Left ventricle myocardium inferior (tissue), 1 donor: ENCODE results near the gene SLC30A3. TPM values are rescaled to one million over a fixed set of nuclear protein-coding genes. Genes with fewer than 3 reads are reported as not detected.

ENCODE experiments used
- DNase-seq: peaks from one replicate; pipeline ENCODE4 v3.0.0-alpha.2; 2020
- H3K27ac ChIP-seq: fragments of 200-600 bp; replicated peaks from 2 replicates; pipeline ENCODE4 v1.8.0; 2021
- H3K27me3 ChIP-seq: fragments of 200-600 bp; 2 replicates; pipeline ENCODE4 v1.8.0; 2021; ENCODE audit warnings: low read depth
- H3K36me3 ChIP-seq: fragments of 200-600 bp; 2 replicates; pipeline ENCODE4 v1.8.0; 2021
- H3K4me1 ChIP-seq: fragments of 200-600 bp; 2 replicates; pipeline ENCODE4 v1.8.0; 2021
- H3K4me3 ChIP-seq: fragments of 200-600 bp; 2 replicates; pipeline ENCODE4 v1.8.0; 2021; ENCODE audit warnings: mild to moderate bottlenecking, moderate library complexity
- H3K9me3 ChIP-seq: fragments of 200-600 bp; replicated peaks from 2 replicates; pipeline ENCODE4 v1.8.0; 2021
- CTCF ChIP-seq: fragments of 200-600 bp; IDR thresholded peaks from 2 replicates; pipeline ENCODE4 v1.8.0; 2021; ENCODE audit warnings: antibody characterized with exemption, mild to moderate bottlenecking, borderline replicate concordance
- intact Hi-C: fragments of 100-400 bp; cut with micrococcal nuclease; formaldehyde crosslinking; loops from one replicate; pipeline ENCODE4 v1.11.0; 2022
- total RNA-seq: library from RNA; stranded (reverse); fragmentation: NEBNext Ultra II Directional; extraction: Animal tissue kit (Norgen Biotek cat#: 25700); gene quantifications from one replicate; pipeline ENCODE4 v1.2.1, GENCODE V29; 2021
- donor health status: DM: no; HTN: yes; CAD: no; lungs with severe emphysema.

The SLC30A3 gene
- total RNA-seq, 1 donor from 2014 or later: 5.9 TPM

GRCh38 chr2:27284996-27285395 lies 22.1 kb upstream of the SLC30A3 start:
- peak overlapping the region; percentile 93 for H3K27ac ChIP-seq
- intact Hi-C loops: no loop called here
- H3K27me3 ChIP-seq: peaks cover 32% of the 10 kb centered on the region
- TF ChIP-seq CTCF: no peak
- H3K9me3 ChIP-seq: no peaks in the 10 kb centered on the region
- H3K4me3 ChIP-seq: peak overlapping the region; percentile 74
- DNase-seq: no peak
- peaks cover 56% of the 10 kb centered on the region for H3K4me1 ChIP-seq
- no peaks in the 10 kb centered on the region for H3K36me3 ChIP-seq

- H3K4me3 ChIP-seq: peak overlapping the region; percentile 74
- H3K36me3 ChIP-seq: no peaks in the 10 kb centered on the region
- H3K27ac ChIP-seq: peak overlapping the region; percentile 93
- intact Hi-C loops: no loop called here
- H3K4me1 ChIP-seq: peaks cover 39% of the 10 kb centered on the region
- H3K9me3 ChIP-seq: no peaks in the 10 kb centered on the region
- no peak for TF ChIP-seq CTCF
- H3K27me3 ChIP-seq: peaks cover 27% of the 10 kb centered on the region
- no peak for DNase-seq
Measured at GRCh38 chr2:27282892-27283291, 20.0 kb upstream of the SLC30A3 start.

- Histone ChIP-seq H3K4me1 (peaks cover 32% of the 10 kb centered on the region), H3K27me3 (peaks cover 32% of the 10 kb centered on the region), H3K9me3 (no peaks in the 10 kb centered on the region), H3K27ac (peak within 1 kb of the TSS; percentile 93), H3K36me3 (no peaks in the 10 kb centered on the region), H3K4me3 (peak within 1 kb of the TSS; percentile 74)
- peak; percentile 39 for DNase-seq
- TF ChIP-seq CTCF: no peak
- intact Hi-C loops: no loop called here
Measured at GRCh38 chr2:27281855-27282559, 19.2 kb upstream of the SLC30A3 start, which contains the start of gene TRIM54. Gene TRIM54, plus strand, starts transcription at chr2:27282429. Its CDS starts 303 bp downstream, at chr2:27282732.

- Histone ChIP-seq H3K9me3 (no peaks in the 10 kb centered on the region), H3K36me3 (no peaks in the 10 kb centered on the region), H3K4me3 (peak overlapping the region; percentile 74), H3K27me3 (peaks cover 32% of the 10 kb centered on the region), H3K4me1 (peaks cover 26% of the 10 kb centered on the region), H3K27ac (peak overlapping the region; percentile 93)
- no peak for DNase-seq
- intact Hi-C loops: no loop called here
- no peak for TF ChIP-seq CTCF
Measured at GRCh38 chr2:27281442-27281841, 18.6 kb upstream of the SLC30A3 start.

GRCh38 chr2:27280826-27281225 lies 18.0 kb upstream of the SLC30A3 start:
- Histone ChIP-seq H3K9me3 (no peaks in the 10 kb centered on the region), H3K4me1 (peaks cover 22% of the 10 kb centered on the region), H3K27ac (peak overlapping the region; percentile 93), H3K36me3 (no peaks in the 10 kb centered on the region), H3K27me3 (peaks cover 32% of the 10 kb centered on the region), H3K4me3 (no peak overlapping the region)
- intact Hi-C loops: no loop called here
- TF ChIP-seq CTCF: no peak
- DNase-seq: no peak
